Measurements from ENCODE around the gene DLG2.

DLG2 gene

DNA sequence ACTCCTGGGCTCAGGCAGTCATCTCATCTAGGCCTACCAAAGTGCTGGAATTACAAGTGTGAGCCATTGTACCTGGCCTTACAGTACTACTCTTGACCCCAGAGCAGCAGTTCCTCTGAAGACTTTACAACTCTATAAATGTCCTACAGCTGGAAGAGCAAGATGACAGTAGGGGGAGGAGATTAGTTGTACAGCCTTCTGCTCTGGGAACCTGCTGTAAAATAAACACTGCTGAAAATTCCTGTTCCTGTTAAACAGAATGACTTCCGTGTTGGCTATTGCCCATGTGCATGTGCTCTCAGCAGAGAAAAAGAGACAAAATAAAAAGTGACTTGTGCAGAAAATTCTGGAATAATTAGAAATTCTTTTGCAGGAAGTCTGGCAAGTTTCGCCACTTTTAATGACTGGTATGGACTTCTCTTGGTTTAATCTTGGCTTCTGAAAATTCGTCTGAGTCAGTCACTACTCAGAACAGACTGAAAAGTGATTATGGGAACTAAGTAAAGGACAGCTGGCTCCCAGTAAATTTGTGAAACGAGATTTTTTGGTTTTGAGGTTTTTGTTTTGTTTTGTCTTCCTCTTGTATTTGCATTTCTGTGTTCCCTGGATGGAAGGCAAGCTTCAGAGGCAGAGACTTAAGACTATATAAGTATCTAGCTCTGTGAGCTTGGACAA, 955.7 kb downstream of the DLG2 start:
- TF ChIP-seq, protein P1, sequence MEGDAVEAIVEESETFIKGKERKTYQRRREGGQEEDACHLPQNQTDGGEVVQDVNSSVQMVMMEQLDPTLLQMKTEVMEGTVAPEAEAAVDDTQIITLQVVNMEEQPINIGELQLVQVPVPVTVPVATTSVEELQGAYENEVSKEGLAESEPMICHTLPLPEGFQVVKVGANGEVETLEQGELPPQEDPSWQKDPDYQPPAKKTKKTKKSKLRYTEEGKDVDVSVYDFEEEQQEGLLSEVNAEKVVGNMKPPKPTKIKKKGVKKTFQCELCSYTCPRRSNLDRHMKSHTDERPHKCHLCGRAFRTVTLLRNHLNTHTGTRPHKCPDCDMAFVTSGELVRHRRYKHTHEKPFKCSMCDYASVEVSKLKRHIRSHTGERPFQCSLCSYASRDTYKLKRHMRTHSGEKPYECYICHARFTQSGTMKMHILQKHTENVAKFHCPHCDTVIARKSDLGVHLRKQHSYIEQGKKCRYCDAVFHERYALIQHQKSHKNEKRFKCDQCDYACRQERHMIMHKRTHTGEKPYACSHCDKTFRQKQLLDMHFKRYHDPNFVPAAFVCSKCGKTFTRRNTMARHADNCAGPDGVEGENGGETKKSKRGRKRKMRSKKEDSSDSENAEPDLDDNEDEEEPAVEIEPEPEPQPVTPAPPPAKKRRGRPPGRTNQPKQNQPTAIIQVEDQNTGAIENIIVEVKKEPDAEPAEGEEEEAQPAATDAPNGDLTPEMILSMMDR (IDR thresholded peaks at IDR 0.05; ENCODE audit: insufficient read depth, low read depth, low read length, missing control alignments), result no peak

DNA sequence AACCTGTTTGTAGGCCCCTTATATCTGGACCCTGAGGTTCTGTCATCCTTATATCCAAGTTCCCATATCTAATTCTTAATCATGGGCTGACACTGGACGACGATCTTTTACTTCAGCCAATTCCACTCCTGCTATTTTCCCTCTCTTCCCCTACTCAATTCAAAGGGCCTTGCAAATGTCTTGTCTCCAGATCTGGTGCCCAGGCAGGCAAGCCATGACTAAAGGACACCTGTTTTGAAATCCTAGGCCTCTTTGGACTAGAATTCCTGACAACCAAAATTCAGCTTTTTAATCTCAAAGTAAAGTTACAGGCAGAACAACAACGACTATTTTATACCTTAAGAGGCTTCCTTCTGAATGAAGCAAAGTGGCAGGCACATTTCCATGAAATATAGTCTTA, 963.4 kb downstream of the DLG2 start:
- no peak for DNase-seq (ENCODE audit: low read depth)
- TF ChIP-seq, protein P1 (IDR thresholded peaks at IDR 0.05; ENCODE audit: insufficient read depth, low read depth, low read length, missing control alignments), result no peak

More for the DNA sequence above, 955.7 kb downstream of the DLG2 start:
- no peak for DNase-seq (ENCODE audit: low read depth)
- H3K4me3 ChIP-seq (ENCODE audit: low read length), result no peak overlapping the region

DNA sequence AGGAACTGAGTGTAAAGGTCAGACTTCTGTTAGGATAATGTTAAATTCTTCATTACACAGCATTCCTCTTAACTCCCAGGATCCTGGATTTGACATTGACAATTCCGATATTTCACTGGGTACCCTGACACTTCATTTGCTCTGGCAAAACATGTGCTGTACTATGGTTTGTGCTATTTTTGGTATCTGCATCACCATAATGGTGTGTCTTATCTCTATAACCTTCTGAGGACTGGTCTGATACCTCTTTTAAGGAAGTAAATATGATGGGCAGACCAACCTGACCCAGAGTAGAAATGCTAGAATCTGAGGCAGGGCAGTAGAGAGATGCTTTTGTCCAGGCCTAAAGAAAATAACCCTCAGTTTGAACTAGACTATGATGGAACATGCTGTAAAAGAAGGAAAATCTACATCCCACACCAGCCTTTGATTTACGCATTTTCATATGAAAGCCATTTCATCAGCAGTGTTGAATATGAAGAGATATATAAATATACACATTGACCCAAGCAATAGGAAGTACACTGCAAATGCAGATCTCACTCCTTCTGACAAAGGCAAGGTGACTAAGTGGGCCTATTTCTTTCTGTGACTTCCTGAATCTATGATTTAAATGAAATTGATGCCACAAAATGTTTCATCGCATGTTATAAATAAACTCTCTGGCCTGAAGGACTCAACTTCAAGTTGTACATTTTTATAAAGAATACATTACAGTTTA, 966.7 kb downstream of the DLG2 start:
- DNase-seq (ENCODE audit: low read depth), result no peak
- H3K4me3 ChIP-seq (ENCODE audit: low read length), result no peak overlapping the region
- TF ChIP-seq, protein P1 (IDR thresholded peaks at IDR 0.05; ENCODE audit: insufficient read depth, low read depth, low read length, missing control alignments), result no peak

More for the DNA sequence above, 963.4 kb downstream of the DLG2 start:
- no peak overlapping the region for H3K4me3 ChIP-seq (ENCODE audit: low read length)

DNA sequence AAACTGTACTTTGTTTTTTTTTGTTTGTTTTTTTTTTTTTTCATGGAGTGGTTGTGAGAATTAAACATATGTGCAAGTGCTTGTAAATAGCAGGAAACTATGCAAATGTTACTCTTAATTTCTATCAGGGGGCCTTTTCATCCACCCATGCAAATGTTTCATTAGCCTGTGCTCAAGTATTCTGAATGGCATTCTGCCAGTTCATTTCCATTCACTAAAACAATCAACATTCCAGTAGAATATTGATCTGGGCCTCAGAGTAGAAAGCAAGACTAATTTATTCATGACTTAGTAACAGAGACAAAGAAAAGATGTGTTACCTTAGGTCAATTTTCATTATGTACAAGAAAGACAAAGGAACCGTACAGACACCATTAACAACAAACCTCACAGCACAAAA, 971.4 kb downstream of the DLG2 start:
- DNase-seq (ENCODE audit: low read depth), result no peak
- H3K4me3 ChIP-seq (ENCODE audit: low read length), result no peak overlapping the region
- TF ChIP-seq, protein P1 (IDR thresholded peaks at IDR 0.05; ENCODE audit: insufficient read depth, low read depth, low read length, missing control alignments), result no peak

- DNase-seq (ENCODE audit: low read depth), result no peak
- H3K4me3 ChIP-seq (ENCODE audit: low read length), result no peak overlapping the region
- TF ChIP-seq, protein P1 (IDR thresholded peaks at IDR 0.05; ENCODE audit: insufficient read depth, low read depth, low read length, missing control alignments), result no peak
Measured at GRCh38 chr11:84648471-84648870, 978.7 kb downstream of the DLG2 start.

DNA sequence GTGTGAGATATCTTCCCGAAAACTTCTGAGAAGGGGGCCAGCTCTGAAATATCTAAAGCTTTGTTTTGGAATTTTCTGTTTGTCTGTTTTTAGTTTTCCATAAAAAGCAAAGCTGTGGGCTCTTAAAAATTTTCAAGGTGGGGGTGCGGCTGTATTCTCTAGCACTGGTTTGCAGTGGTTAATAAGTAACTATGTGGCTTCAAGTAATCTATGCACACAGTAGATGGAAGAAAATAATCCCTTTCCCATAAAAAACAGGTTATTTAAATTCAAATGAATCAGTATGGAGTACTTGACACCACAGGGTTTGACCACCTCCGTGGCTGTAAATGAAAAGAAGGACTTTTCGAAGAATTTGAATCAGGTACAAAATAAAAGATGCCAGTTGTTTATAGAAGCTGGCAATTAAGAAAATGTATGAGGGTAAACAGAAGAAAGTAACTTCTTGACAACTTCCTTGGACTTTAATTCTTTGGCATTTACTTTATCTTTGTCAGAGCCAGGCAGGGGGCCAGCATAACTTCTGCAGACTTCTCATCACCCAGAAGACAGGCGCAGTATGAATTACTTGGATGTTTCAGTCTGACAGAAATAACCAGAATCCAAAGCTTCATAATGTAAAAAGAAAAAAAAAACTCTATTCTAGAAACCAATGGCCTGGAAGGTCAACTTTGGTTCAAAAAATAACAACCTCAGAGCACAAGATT, 981.0 kb downstream of the DLG2 start:
- H3K4me3 ChIP-seq (ENCODE audit: low read length), result no peak overlapping the region
- TF ChIP-seq, protein P1 (IDR thresholded peaks at IDR 0.05; ENCODE audit: insufficient read depth, low read depth, low read length, missing control alignments), result no peak
- DNase-seq (ENCODE audit: low read depth), result no peak

Data from epithelial cell of esophagus (primary cell).